ENCODE measurements around the gene SATB1.

SATB1 gene

DNA sequence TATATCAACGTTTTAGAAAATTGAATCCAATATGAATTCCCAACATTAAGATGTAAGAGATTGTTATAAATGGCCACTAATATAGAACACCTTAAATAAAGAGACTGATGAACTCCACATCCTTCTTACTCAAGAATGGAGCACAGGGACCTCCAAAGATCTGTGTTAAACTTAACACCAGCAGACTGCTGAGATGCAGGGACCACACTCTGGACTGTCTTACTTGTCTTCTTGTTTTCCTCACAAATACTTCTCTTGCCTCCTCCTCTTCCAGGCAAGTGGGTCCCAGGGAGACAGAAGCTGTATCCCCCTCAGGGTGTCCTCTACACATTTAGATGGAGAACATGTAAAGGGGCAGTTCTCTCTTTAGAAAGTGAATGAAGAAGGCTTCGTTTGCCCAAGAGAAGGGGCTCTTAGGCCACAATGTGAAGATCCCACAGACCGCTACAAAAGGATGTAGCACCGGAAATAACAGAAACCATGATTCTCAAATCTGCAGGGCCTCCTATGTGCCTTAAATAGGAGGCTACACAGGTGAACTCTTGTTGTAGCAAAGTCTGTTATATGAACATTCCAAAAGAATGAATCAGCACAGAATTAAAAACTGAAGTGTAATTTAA, 52.2 kb downstream of the SATB1 start:
- Histone ChIP-seq H3K9ac (ENCODE audit: low read depth, low read length) (no peak overlapping the region), H3K4me3 (ENCODE audit: low read length) (no peak overlapping the region), H3K9me3 (replicated peaks; ENCODE audit: low read length) (no peaks in the 10 kb centered on the region), H3K4me2 (ENCODE audit: low read length) (no peak overlapping the region), H3K27me3 (ENCODE audit: control insufficient read depth, insufficient read depth, low read length) (no peaks in the 10 kb centered on the region), H3K4me1 (ENCODE audit: control insufficient read depth, insufficient read depth, low read length) (no peaks in the 10 kb centered on the region), H3K36me3 (ENCODE audit: insufficient read depth, low read length) (no peaks in the 10 kb centered on the region)

DNA sequence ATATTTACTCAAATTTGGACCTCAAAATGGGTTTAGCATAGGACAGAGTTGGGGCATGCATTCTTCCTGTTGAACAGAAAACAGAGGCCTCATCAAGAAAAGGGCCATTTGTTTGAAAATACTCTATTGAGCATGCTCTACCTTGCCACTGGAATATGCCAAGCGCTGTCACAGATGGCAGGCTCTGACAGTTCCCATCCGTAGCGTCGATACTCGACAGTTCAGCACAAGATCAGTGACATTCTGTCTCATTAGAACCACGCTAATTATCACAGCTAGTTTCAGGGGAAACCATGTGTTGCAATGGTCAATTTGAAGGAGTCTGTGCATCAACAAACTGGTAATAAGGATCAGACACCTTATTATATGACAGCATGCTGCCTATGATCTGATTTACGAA, 54.5 kb downstream of the SATB1 start:
- H3K9me3 ChIP-seq (replicated peaks; ENCODE audit: low read length) = no peaks in the 10 kb centered on the region
- H3K4me1 ChIP-seq (ENCODE audit: control insufficient read depth, insufficient read depth, low read length) = no peaks in the 10 kb centered on the region
- H3K36me3 ChIP-seq (ENCODE audit: insufficient read depth, low read length) = no peaks in the 10 kb centered on the region
- H3K9ac ChIP-seq (ENCODE audit: low read depth, low read length) = no peak overlapping the region
- no peak overlapping the region for H3K4me3 ChIP-seq (ENCODE audit: low read length)
- no peaks in the 10 kb centered on the region for H3K27me3 ChIP-seq (ENCODE audit: control insufficient read depth, insufficient read depth, low read length)
- no peak overlapping the region for H3K4me2 ChIP-seq (ENCODE audit: low read length)

DNA sequence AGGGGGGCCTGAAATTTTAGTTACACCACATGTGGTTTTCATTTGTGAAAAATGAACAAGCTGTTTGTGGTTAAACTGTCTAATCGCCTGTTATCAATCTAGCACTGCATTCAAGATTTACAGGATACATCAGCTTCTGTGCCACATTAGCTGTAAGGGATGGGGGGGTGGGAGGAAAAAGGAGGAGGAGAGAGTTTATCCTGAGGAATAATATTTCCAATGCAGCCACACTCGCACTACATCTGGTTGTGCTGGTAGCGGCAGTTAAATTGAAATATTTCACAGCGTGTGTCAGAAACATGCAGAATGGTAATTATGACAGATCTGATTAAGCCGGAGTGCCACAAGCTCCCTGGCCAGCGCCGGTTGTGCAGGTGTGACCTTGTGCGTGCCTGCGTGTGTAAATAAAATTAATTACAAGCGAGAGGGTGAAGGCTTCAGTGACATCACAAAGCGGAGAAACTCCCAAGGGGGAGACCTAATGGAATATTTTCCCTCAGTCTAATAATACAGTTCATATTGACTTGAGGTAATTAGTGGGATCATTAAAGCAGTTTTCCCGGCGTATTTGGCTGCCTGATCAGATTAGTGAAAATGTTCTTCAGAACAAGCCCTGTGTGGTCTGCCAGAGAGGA, 55.5 kb downstream of the SATB1 start:
- H3K9ac ChIP-seq (ENCODE audit: low read depth, low read length) = no peak overlapping the region
- no peaks in the 10 kb centered on the region for H3K27me3 ChIP-seq (ENCODE audit: control insufficient read depth, insufficient read depth, low read length)
- no peaks in the 10 kb centered on the region for H3K4me1 ChIP-seq (ENCODE audit: control insufficient read depth, insufficient read depth, low read length)
- H3K4me3 ChIP-seq (ENCODE audit: low read length) = no peak overlapping the region
- H3K36me3 ChIP-seq (ENCODE audit: insufficient read depth, low read length) = no peaks in the 10 kb centered on the region
- no peak overlapping the region for H3K4me2 ChIP-seq (ENCODE audit: low read length)
- H3K9me3 ChIP-seq (replicated peaks; ENCODE audit: low read length) = no peaks in the 10 kb centered on the region

DNA sequence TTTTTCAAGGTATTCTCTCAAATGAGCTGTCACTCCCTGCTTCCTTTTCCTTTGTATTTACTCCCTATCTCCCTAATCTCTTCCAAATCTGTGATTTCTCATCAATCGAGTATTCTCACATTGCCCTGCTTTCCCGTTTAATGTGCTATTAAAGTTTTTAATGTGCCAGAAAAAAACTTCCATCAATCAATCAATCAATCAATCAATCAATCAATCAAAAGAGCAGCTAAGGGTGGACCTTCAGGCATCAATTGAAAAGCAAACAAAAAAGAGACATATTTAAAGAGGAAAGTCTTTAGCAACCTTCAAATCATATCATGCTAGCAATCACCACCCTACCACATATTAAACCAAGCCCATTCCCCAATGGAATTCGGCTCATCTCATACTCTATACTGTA, 58.9 kb downstream of the SATB1 start:
- Histone ChIP-seq H3K36me3 (ENCODE audit: insufficient read depth, low read length) (no peaks in the 10 kb centered on the region), H3K9ac (ENCODE audit: low read depth, low read length) (no peak overlapping the region), H3K27me3 (ENCODE audit: control insufficient read depth, insufficient read depth, low read length) (no peaks in the 10 kb centered on the region), H3K4me1 (ENCODE audit: control insufficient read depth, insufficient read depth, low read length) (no peaks in the 10 kb centered on the region), H3K4me3 (ENCODE audit: low read length) (no peak overlapping the region), H3K9me3 (replicated peaks; ENCODE audit: low read length) (no peaks in the 10 kb centered on the region), H3K4me2 (ENCODE audit: low read length) (no peak overlapping the region)

DNA sequence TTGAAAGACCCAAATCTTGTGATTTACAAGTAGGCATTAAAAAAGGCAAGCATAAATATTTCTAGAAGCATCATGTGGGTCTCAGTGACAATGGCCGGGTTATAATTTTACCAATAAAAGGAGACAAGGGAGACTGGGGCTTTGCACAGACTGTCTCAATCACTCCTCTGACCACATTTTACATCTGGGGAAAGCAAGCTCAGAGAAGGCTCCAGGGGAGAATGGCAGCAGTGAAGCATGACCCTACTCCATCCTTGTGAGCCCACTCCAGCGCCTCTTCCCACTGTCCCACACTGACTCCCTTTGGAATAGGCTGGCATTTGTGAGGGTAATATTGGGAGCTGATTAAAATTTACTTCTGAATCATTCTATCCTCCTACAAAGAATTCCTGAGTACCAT, 61.8 kb downstream of the SATB1 start:
- Histone ChIP-seq H3K27me3 (ENCODE audit: control insufficient read depth, insufficient read depth, low read length) (no peaks in the 10 kb centered on the region), H3K36me3 (ENCODE audit: insufficient read depth, low read length) (no peaks in the 10 kb centered on the region), H3K4me1 (ENCODE audit: control insufficient read depth, insufficient read depth, low read length) (no peaks in the 10 kb centered on the region), H3K4me2 (ENCODE audit: low read length) (no peak overlapping the region), H3K9ac (ENCODE audit: low read depth, low read length) (no peak overlapping the region), H3K9me3 (replicated peaks; ENCODE audit: low read length) (no peaks in the 10 kb centered on the region), H3K4me3 (ENCODE audit: low read length) (no peak overlapping the region)

DNA sequence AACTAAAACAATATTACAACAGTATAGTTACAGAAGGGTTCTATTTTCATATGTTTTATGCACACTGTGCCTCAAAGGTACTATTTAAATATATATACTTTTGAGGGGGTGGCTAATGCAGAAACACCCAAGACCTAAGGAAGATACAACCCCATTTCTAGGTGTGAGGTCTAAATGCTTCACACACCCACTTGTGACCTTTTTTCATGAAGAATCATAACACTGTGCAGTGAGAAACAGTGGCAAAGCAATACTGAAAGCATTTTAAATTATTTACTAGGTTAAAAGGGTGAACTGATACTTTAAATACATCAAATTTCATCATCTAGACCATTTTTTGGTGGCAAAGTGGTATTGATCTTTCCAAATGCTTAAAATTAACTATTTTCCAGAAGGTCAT, 67.4 kb downstream of the SATB1 start:
- Histone ChIP-seq H3K9ac (ENCODE audit: low read depth, low read length) (no peak overlapping the region), H3K9me3 (replicated peaks; ENCODE audit: low read length) (no peaks in the 10 kb centered on the region), H3K4me2 (ENCODE audit: low read length) (no peak overlapping the region), H3K4me1 (ENCODE audit: control insufficient read depth, insufficient read depth, low read length) (peaks cover 4% of the 10 kb centered on the region), H3K27me3 (ENCODE audit: control insufficient read depth, insufficient read depth, low read length) (no peaks in the 10 kb centered on the region), H3K4me3 (ENCODE audit: low read length) (no peak overlapping the region), H3K36me3 (ENCODE audit: insufficient read depth, low read length) (no peaks in the 10 kb centered on the region)

DNA sequence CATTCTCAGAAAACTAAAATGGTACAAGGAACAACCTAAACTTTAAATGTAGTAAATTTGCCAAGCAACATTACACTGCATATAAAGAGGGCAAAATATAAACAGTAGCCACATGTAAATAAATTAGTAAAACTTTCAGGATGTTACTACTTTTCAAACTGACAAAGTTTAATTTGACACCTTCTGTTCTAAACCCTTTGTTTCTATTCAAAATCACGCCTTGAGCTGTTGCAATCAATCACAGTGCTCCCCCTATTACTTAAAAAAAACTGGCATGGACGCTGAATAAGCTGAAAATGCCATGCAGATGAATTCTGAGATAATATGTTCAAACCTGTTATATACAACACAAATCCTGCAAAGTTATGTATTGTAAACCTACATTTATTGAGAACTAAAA, 69.3 kb downstream of the SATB1 start:
- no peaks in the 10 kb centered on the region for H3K27me3 ChIP-seq (ENCODE audit: control insufficient read depth, insufficient read depth, low read length)
- no peak overlapping the region for H3K4me2 ChIP-seq (ENCODE audit: low read length)
- no peaks in the 10 kb centered on the region for H3K9me3 ChIP-seq (replicated peaks; ENCODE audit: low read length)
- H3K36me3 ChIP-seq (ENCODE audit: insufficient read depth, low read length) = no peaks in the 10 kb centered on the region
- no peak overlapping the region for H3K4me3 ChIP-seq (ENCODE audit: low read length)
- no peak overlapping the region for H3K9ac ChIP-seq (ENCODE audit: low read depth, low read length)
- H3K4me1 ChIP-seq (ENCODE audit: control insufficient read depth, insufficient read depth, low read length) = peaks cover 4% of the 10 kb centered on the region

DNA sequence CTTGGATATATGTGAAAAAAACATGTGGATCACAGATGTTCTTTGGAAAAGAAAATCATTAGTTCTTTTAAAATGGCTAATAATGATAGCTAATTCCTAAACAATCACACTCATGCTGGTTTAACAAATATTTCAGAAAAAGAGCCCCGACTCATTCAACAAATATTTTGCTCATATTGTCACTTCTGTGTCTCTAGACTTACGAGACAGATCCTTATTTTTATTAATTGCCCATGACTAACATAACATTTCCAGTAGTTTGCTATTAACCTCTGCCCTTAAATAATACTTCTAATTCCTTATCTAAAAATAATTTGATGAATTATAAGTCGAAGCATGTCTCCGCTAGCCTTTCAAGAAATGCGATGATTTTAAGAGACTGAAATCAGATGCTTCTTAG, 70.4 kb downstream of the SATB1 start:
- Histone ChIP-seq H3K27me3 (ENCODE audit: control insufficient read depth, insufficient read depth, low read length) (no peaks in the 10 kb centered on the region), H3K9ac (ENCODE audit: low read depth, low read length) (no peak overlapping the region), H3K4me1 (ENCODE audit: control insufficient read depth, insufficient read depth, low read length) (peaks cover 4% of the 10 kb centered on the region), H3K4me3 (ENCODE audit: low read length) (no peak overlapping the region), H3K36me3 (ENCODE audit: insufficient read depth, low read length) (no peaks in the 10 kb centered on the region), H3K4me2 (ENCODE audit: low read length) (no peak overlapping the region), H3K9me3 (replicated peaks; ENCODE audit: low read length) (no peaks in the 10 kb centered on the region)

DNA sequence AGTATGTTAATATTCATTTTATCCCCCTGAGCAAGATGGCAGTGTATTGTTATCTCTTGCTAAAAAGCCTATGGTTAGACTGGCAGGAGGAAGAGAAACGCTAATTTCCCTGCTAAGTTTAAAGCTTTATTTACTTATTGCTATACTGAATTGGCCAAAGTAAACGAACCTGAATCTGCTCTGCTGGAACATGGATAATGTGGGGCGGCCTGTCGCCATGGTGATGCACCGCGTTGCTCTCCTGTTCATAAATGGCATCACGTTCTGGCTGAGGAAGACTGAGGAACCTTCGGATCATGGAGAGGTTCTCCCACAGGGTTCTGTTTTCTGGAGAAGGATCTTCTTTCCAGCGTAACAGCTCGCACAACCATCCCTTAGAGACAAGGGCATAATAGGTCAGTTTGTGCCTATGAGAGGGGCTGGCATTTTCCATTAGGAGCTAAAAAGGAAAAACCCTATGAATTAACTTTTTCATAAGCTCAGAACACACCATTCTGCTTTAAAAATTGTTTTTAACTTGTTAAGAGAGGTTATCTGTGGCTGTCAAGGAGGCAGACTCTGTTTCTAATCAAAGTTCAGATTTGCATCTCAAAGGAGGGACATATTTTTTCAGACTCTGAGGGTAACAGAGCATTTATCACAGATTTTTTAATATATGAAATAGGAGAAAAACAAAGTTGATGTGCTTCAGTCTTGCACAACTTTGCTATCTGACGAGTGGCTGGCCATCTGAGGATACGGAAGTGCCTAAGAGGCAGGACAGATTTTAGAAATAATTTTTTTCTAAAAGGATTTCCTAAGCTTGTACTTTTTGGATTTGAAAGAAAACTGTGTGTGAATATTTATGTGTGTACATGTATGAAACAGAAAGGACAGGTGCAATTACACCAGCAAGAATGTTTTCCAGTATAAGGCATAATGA, 73.1 kb downstream of the SATB1 start:
- Histone ChIP-seq H3K4me1 (ENCODE audit: control insufficient read depth, insufficient read depth, low read length) (peaks cover 4% of the 10 kb centered on the region), H3K4me3 (ENCODE audit: low read length) (no peak overlapping the region), H3K9me3 (replicated peaks; ENCODE audit: low read length) (no peaks in the 10 kb centered on the region), H3K27me3 (ENCODE audit: control insufficient read depth, insufficient read depth, low read length) (no peaks in the 10 kb centered on the region), H3K36me3 (ENCODE audit: insufficient read depth, low read length) (no peaks in the 10 kb centered on the region), H3K9ac (ENCODE audit: low read depth, low read length) (no peak overlapping the region), H3K4me2 (ENCODE audit: low read length) (no peak overlapping the region)

DNA sequence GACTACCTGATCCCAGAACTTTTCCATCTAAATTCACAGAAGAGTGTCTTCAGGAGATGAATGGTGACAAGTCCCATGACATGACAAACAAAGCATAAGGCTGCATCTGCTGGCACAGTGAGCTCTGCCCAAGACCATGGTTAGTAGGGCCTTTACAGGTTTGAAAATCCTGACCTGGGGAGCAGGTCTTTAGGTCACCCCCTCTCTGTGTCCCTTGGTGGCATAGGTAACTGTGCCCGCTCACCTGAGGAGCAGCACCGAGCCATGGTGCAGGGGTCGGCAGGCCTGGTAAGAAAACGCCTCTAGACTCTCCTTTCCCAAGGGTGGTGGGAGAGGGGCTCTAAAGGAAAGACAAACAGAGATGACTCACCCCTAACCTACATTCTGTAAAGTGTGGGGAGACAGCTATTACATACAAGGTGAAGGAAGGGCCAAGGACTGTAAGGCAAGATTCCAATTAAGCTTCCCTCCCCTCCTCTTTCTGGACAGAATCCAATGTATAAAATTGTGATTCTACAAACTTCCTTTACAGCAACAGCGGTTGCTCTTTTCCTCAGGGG, 74.0 kb downstream of the SATB1 start:
- no peaks in the 10 kb centered on the region for H3K36me3 ChIP-seq (ENCODE audit: insufficient read depth, low read length)
- H3K9me3 ChIP-seq (replicated peaks; ENCODE audit: low read length) = no peaks in the 10 kb centered on the region
- no peak overlapping the region for H3K4me2 ChIP-seq (ENCODE audit: low read length)
- H3K9ac ChIP-seq (ENCODE audit: low read depth, low read length) = no peak overlapping the region
- H3K4me3 ChIP-seq (ENCODE audit: low read length) = no peak overlapping the region
- no peaks in the 10 kb centered on the region for H3K27me3 ChIP-seq (ENCODE audit: control insufficient read depth, insufficient read depth, low read length)
- peaks cover 4% of the 10 kb centered on the region for H3K4me1 ChIP-seq (ENCODE audit: control insufficient read depth, insufficient read depth, low read length)

DNA sequence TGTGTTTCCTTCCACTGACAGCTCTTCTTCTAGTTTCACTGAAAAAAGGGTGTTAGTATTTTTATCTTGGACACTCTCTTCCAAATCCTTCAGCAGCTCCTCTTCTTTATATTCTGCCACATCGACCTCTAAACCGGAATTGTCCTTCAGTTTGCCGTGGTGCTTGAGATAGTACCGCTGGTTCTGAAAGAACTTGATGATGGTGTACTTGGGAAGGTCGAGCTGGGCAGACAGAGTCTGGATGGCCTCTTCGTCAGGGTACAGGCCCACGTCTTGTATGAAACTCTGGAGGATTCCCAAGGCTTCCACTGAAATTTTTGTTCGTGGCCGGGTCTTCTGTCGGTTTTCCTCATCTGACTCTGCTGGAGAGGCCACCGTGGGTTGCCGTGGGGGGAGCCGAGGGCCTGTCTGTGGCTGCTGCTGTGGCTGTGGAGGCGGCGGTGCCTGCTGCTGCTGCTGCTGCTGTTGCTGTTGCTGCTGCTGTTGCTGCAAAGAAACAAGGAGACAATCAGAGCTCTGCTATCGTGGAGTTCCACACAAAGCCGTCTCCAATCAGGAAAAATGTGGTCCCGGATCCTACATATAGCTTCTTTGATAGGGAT, 75.8 kb downstream of the SATB1 start:
- no peak overlapping the region for H3K9ac ChIP-seq (ENCODE audit: low read depth, low read length)
- no peak overlapping the region for H3K4me3 ChIP-seq (ENCODE audit: low read length)
- no peaks in the 10 kb centered on the region for H3K36me3 ChIP-seq (ENCODE audit: insufficient read depth, low read length)
- H3K27me3 ChIP-seq (ENCODE audit: control insufficient read depth, insufficient read depth, low read length) = no peaks in the 10 kb centered on the region
- no peak overlapping the region for H3K4me2 ChIP-seq (ENCODE audit: low read length)
- no peaks in the 10 kb centered on the region for H3K9me3 ChIP-seq (replicated peaks; ENCODE audit: low read length)
- H3K4me1 ChIP-seq (ENCODE audit: control insufficient read depth, insufficient read depth, low read length) = no peaks in the 10 kb centered on the region

Data from skeletal muscle satellite cell (primary cell).